BE2C (cell line): ENCODE data around the gene SPATA1.

Source experiments
- DNase-seq: peaks from one replicate; pipeline ENCODE4 v3.0.0-alpha.2; 2020
- H3K27me3 ChIP-seq: fragments of 250-450 bp; sonication (Bioruptor Pico); 2 replicates; pipeline ENCODE4 v1.5.1; 2020; ENCODE audit warnings: mild to moderate bottlenecking
- H3K36me3 ChIP-seq: fragments of 250-450 bp; sonication (Bioruptor Pico); 2 replicates; pipeline ENCODE4 v1.5.1; 2020; ENCODE audit warnings: mild to moderate bottlenecking
- H3K4me1 ChIP-seq: fragments of 250-450 bp; sonication (Bioruptor Pico); 2 replicates; pipeline ENCODE4 v1.5.1; 2020
- H3K4me3 ChIP-seq: 2 replicates; pipeline ENCODE4 v1.5.1; 2011; ENCODE audit warnings: low read depth, low read length
- H3K9me3 ChIP-seq: fragments of 250-450 bp; sonication (Bioruptor Pico); 2 replicates; pipeline ENCODE4 v1.5.1; 2020
- TF ChIP-seq, protein P1 (sequence below): IDR thresholded peaks from 2 replicates; pipeline ENCODE4 v1.5.1; 2012; ENCODE audit warnings: mild to moderate bottlenecking, low read depth, low read length

SPATA1 gene

GRCh38 chr1:84606977-84607376 lies 100.8 kb downstream of the SPATA1 start:
- DNase-seq, result no peak
- TF ChIP-seq, protein P1, sequence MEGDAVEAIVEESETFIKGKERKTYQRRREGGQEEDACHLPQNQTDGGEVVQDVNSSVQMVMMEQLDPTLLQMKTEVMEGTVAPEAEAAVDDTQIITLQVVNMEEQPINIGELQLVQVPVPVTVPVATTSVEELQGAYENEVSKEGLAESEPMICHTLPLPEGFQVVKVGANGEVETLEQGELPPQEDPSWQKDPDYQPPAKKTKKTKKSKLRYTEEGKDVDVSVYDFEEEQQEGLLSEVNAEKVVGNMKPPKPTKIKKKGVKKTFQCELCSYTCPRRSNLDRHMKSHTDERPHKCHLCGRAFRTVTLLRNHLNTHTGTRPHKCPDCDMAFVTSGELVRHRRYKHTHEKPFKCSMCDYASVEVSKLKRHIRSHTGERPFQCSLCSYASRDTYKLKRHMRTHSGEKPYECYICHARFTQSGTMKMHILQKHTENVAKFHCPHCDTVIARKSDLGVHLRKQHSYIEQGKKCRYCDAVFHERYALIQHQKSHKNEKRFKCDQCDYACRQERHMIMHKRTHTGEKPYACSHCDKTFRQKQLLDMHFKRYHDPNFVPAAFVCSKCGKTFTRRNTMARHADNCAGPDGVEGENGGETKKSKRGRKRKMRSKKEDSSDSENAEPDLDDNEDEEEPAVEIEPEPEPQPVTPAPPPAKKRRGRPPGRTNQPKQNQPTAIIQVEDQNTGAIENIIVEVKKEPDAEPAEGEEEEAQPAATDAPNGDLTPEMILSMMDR, result no peak
- no peaks in the 10 kb centered on the region; the same call in 1 of the 2 replicates for H3K4me1 ChIP-seq
- no peaks in the 10 kb centered on the region for H3K27me3 ChIP-seq
- H3K4me3 ChIP-seq, result no peak overlapping the region
- H3K36me3 ChIP-seq, result no peaks in the 10 kb centered on the region
- H3K9me3 ChIP-seq, result no peaks in the 10 kb centered on the region

DNA sequence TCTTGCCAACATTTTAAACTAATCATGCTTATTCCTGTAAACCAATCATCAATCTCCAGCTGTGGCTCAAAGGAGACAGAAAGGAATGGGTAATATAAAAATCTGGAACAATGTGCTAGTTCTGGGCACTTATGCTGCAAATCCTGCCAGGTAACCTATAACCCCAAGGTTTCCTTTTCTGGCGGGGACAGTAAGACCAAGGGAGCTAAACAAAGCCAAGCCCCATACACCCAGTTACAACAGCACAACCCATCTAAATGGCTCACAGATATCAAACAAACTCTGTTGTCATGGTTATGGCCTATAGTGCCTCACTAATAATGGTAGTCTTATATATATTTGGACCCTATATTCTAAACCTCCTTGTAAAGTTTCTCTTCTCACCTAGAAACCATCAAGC lies 104.9 kb downstream of the SPATA1 start:
- no peaks in the 10 kb centered on the region for H3K9me3 ChIP-seq
- no peaks in the 10 kb centered on the region for H3K4me1 ChIP-seq

DNA sequence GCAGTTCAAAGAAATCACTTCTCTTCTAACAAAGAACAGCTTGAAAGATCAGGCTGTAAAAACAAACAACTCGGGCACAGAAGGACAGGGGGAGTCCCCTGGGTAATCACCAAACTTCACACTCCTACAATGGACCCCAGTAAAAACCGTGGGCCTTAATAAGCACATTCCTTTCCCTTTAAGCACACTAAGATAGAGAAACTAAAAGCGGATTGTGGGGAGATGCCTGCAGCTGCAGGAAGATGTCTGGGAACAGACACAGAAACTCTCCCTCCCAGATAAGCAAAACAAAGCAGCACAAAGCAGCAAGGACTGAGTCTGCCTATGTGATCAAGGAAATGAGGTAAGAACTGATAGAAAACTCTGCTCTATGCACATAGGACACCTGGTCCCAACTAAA lies 105.6 kb downstream of the SPATA1 start:
- Histone ChIP-seq H3K36me3 (no peaks in the 10 kb centered on the region), H3K4me1 (no peaks in the 10 kb centered on the region), H3K9me3 (no peaks in the 10 kb centered on the region), H3K4me3 (no peak overlapping the region), H3K27me3 (no peaks in the 10 kb centered on the region)
- TF ChIP-seq, protein P1, result no peak
- DNase-seq, result no peak

More for the DNA sequence above, 104.9 kb downstream of the SPATA1 start:
- DNase-seq, result no peak
- Histone ChIP-seq H3K4me3 (no peak overlapping the region), H3K36me3 (no peaks in the 10 kb centered on the region), H3K27me3 (no peaks in the 10 kb centered on the region)
- TF ChIP-seq, protein P1, result no peak

- DNase-seq, result no peak
- TF ChIP-seq, protein P1, result no peak
- H3K27me3 ChIP-seq, result no peaks in the 10 kb centered on the region
- no peaks in the 10 kb centered on the region for H3K36me3 ChIP-seq
- H3K9me3 ChIP-seq, result no peaks in the 10 kb centered on the region
- no peak overlapping the region for H3K4me3 ChIP-seq
- H3K4me1 ChIP-seq, result no peaks in the 10 kb centered on the region
Measured at GRCh38 chr1:84613026-84613425, 106.8 kb downstream of the SPATA1 start.

DNA sequence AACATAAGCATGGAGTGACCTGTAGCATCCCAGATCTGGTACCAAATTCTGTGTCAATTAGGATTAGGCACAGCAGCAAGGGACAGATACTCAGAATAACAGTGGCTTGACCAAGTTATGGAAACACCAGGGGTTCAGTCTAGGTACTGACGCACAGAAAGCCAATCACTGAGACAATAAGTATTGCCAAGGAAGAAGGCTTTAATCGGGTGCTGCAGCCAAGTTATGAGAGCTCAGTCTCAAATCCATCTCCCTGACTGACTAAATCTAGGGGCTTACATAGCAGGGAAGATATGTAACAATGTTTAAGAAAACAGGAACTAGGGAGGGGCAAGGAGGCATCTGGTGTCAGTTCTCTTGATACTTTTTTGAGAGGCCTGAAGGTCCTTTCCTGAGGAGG lies 107.7 kb downstream of the SPATA1 start:
- no peaks in the 10 kb centered on the region for H3K36me3 ChIP-seq
- H3K27me3 ChIP-seq, result no peaks in the 10 kb centered on the region
- no peak for DNase-seq
- H3K4me1 ChIP-seq, result peaks cover 4% of the 10 kb centered on the region; the same call in 1 of the 2 replicates
- TF ChIP-seq, protein P1, result no peak
- H3K4me3 ChIP-seq, result no peak overlapping the region
- H3K9me3 ChIP-seq, result no peaks in the 10 kb centered on the region

DNA sequence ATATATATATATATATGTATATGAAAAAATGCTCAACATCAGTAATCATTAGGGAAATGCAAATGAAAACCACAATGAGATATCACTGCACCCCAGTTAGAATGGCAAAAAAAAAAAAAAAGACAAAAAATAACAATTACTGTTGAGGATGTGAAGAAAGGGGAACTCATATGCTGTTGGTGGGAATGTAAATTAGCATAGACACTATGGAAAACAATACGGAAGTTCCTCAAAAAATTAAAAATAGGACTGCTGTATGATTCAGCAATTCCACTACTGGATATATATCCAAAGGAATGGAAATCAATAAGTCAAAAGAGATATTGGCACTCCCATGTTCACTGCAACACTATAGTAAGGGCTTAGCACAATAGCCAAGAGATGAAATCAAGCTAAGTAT lies 109.6 kb downstream of the SPATA1 start:
- DNase-seq, result no peak
- Histone ChIP-seq H3K4me1 (peaks cover 5% of the 10 kb centered on the region; the same call in 1 of the 2 replicates), H3K4me3 (no peak overlapping the region), H3K36me3 (no peaks in the 10 kb centered on the region), H3K27me3 (no peaks in the 10 kb centered on the region), H3K9me3 (no peaks in the 10 kb centered on the region)
- TF ChIP-seq, protein P1, result no peak
